Head of caudate nucleus (tissue), 42 donors: ENCODE measurements around the gene UBE4B.
"Not testable (repeated sequence)": the region's sequence is repeated elsewhere in the genome, so short reads cannot be mapped to it uniquely, and the experiment has no call there.

Experiments
- DNase-seq, 42 donors: peaks; one replicate each; pipeline versions ENCODE4 v3.0.0 to v3.0.0-alpha.2; 2020 to 2021; ENCODE audit warnings: mixed read lengths in 7 of 42
- intact Hi-C: fragments of 100-400 bp; cut with DNase I; formaldehyde crosslinking; loops from one replicate; pipeline ENCODE4 v1.15.0; 2022

Gene UBE4B

DNA sequence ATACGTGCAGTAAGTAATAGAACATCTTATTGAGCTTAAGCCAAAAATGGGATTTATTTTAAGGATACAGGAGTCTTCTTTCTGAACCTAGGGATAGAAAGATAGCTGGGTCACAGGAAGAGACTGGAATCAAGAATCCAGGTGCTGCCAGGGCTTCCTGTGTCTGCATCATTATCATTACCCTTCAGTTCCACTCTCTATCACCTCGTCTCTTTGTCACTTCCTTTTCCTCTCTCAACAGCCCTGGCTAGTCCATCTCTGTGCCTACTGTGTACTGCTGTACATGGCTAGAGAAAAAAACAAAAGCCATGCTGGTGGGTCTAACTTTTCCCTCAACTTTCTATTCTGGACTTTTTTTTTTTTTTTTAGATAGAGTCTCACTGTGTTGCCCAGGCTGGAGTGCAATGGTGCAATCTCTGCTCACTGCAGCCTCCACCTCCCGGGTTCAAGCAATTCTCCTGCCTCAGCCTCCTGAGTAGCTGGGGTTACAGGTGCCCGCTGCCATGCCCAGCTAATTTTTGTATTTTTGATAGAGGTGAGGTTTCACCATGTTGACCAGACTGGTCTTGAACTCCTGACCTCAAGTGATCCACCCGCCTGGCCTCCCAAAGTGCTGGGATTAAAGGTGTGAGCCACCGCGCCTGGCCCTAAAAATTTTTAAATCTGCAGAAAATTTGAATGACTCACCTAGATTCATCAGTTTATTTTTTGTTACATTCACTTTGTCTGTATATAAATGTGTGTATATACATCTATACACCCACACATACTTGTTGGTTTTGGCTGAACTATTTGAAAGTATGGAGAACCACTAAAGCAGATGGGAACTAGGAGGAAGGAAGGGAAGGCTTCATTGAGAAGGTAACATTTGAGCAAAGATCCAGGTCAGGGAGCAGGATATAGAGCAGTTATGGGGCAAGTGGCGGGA lies 31.9 kb downstream of the UBE4B start:
- peak in 1 of 42 donors; percentile 8 for DNase-seq
- intact Hi-C loops = no loop called here

DNA sequence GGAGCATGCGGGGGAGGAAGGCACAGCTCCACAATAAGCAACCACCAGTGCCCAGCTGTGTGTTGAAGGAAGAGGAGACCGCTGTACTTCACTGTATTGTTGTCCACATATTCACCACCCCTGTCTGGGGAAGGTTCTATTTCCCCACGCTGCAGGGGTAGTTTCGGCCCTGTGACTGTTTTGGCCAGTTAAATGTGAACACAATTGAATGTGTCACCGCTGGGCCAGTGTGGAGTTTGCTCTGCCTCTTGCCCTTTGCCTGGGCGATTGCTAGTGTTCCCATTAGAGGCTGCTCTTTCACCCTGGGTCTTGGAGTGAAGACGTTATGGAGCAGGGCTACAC lies 32.6 kb downstream of the UBE4B start:
- peak in 32 of 42 donors; percentile 13 to 81 (median 40) for DNase-seq
- intact Hi-C loops = no loop called here

DNA sequence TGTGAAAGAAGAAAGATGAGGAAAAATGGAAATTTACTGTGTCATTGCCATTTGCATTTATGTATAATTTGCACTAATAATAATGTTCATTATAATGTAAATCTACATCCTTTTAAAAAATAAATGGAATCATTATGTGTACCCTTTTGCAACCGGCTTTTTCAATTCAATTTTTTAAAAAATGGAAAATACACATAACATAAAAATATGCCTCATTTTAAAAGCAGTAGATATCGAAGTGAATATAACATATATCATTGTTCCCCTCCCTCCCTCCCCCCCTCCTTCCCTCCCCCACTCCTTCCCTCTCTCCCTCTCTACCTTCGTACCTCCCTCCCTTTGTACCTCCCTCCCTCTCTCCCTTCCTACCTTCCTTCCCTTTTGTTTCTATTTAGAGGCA lies 33.0 kb downstream of the UBE4B start:
- DNase-seq = no peak
- intact Hi-C loops = no loop called here

DNA sequence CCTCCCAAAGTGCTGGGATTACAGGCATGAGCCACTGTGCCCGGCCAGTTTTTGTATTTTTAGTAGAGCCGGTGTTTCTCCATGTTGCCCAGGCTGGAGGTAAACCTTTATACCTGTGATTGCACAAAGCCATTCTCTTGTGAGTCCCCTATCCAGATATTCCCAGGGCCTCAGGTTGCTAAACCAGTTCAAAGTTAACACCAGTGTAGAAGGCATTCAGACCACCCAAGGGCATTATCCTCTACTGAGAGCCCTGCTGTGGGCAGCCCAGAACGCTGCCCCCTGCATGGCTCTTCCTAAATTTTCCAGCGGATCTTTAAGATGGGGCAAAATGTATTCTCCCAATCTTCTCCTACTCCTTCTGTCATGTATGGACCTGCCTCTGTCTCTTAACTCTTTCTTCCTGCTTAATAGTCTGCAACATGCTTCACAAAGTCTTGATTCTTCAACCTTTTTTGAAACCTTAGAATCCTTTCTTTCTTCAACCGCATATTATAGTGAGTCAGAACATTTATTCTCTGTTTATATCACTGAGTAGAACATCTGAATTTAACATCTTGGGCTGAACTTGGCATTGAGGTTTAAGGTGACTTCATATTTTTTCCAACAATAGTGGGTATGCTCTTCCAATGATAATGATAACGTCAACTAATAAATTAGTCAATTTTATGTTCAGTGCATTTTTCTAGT lies 36.0 kb downstream of the UBE4B start:
- intact Hi-C loops = no loop called here
- peak in 1 of 42 donors; percentile 10 for DNase-seq

DNA sequence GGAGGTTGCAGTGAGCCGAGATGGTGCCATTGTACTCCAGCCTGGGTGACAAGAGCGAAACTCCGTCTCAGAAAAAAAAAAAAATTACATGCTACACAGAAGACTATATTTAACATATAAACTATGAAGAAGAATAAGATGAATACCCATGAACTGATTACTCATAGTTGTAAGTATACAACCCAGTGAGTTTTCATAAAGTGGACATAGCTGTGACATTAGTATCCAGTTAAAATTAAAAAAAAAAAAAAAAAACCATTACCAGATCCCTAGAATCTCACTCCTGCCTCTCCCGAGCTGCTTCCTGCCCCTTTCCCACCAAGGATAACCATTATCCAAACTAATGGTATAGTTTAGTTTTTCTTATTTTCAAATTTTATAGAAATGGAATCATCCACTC lies 37.4 kb downstream of the UBE4B start:
- intact Hi-C loops = no loop called here
- no peak for DNase-seq

DNA sequence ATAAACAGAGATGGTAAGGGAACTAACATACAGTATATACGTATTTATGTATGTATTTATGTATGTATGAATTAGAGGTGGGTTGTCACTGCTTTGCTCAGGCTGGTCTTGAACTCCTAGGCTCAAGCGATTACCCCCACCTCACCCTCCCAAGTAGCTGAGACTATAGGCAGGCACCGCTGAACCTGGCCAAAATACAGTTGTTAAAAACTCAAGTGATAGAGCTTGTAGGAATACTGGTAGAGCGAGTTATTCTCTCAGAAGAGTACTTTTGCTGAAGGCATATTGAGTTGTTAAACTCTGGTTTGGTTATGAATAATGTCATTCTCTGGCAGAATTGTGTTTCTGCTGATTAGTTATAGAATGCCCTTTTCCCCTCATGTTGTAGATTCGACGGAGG lies 38.9 kb downstream of the UBE4B start:
- DNase-seq = no peak
- intact Hi-C loops = no loop called here

DNA sequence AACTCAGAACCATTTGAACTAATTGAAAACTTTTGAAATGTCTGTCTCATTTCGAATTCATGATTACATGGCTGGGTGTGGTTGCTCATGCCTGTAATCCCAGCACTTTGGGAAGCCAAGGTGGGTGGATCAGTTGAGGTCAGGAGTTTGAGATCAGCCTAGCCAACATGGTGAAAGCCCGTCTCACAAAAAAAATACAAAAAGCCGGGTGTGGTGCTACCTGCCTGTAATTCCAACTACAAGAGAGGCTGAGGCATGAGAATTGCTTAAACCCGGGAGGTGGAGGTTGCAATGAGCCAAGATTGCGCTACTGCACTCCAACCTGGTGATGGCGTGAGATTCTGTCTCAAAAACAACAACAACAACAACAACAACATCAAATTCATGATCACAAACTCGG lies 40.6 kb downstream of the UBE4B start:
- DNase-seq, intact Hi-C loops: not testable (repeated sequence)

DNA sequence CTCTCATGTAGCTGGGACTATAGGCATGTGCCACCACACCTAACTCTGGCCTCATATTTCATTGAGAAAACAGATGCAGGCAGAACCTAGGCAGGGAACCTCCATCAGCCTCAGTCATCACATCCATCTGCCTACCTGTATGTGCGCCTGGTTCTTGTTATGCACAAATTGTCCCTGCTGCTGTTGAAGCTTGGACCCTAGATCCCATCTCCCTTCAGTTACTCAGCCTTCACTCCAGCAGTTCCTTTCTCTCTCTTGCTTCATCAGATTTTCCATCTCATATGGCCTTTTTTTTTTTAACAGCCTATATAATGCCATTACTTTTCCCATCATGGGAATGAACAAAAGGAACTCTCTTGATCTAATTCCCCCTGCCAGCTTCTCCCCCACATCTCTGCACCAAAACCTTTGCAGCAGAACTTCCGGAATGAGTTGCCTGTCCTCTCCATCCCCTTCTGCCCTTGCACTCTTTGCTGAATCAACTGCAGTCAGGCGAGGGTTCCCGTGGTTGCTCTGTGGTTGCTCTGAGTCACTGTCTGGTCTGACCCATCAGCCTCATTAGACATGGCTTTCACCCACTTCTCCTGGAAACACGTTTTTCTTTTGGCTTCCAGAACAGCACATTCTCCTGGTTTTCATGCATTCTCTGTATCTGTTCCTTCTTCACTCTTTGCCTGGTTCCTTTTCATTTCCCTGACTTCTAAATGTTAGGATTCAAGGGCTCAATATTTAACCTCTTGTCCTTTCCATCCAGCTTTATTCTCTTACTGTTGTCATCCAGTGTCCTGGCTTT lies 41.5 kb downstream of the UBE4B start:
- intact Hi-C loops = no loop called here
- DNase-seq = peak in 41 of 42 donors; percentile 27 to 89 (median 61)

DNA sequence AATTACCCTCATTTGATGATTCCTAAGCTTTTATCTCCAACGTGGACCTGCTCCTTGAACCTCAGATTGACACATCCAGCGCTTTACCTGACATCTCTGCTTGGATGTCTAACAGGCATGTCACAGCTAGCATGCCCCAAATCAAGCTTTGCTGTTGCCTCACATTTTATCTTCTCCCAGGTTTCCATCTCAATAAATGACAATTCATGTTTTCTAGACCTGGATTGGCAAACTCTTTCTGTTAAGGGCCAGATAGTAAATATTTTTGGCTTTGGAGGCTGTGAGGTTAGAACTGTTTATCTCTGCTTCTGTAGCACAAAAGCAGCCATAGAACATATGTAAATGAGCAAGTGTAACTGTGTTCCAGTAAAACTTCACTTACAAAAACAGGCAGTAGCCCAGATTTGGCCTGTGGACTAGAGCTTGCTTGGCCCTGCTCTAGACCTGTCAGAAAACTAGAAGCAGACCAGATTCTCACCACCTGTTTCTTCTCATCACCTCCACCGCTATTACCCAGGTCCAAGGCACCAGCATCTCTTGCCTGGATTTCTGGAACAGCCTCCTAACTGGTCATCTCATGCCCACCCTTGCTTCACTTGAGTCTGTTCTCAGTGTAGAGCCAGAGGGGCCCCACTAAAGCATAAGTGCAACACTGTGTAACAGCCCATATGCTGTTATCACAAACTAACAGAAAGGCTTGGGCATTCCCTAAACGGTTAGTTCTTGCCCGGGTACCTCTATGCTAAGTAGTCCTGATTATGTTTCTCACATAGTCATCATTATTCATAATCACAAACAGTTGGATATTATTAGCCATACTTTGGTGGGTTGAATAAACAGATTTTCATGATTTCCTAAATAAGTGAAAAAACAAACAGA lies 42.3 kb downstream of the UBE4B start:
- intact Hi-C loops = no loop called here
- DNase-seq = peak in 1 of 42 donors; percentile 10

DNA sequence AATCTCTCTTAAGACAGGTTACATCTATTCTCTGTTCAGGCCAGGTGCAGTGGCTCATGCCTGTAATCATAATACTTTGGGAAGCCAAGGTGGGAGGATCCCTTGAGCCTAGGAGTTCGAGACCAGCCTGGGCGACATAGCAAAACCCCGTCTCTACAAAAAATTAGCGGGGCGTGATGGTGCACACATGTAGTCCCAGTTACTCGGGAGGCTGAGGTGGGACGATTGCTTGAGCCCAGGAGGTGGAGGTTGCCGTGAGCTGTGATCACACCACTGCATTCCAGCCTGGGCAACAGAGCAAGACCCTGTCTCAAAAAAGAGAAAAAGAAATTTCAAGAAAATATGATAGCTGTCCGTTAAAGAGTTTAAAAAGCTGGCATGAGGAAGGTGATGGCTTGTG lies 43.0 kb downstream of the UBE4B start:
- intact Hi-C loops = no loop called here
- DNase-seq = no peak

DNA sequence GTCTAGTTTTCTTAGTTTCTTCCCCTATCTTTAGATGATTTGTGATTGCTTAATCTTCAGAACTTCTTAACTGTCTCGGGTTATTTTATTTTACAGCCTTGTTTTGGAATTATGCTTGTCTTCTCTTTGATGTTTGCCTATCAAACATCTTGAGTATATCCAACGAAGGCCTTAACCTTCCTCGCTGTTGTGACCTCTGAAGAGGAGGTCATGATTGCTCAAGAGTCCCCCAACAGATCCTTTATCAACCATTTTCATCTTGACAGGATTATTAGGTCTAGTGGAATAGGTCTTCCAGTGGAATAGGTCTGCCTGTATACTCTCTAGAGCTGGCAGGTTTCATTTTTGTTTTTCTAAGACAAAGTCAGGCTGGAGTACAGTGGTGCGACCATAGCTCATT lies 45.7 kb downstream of the UBE4B start:
- DNase-seq = no peak
- intact Hi-C loops = no loop called here

DNA sequence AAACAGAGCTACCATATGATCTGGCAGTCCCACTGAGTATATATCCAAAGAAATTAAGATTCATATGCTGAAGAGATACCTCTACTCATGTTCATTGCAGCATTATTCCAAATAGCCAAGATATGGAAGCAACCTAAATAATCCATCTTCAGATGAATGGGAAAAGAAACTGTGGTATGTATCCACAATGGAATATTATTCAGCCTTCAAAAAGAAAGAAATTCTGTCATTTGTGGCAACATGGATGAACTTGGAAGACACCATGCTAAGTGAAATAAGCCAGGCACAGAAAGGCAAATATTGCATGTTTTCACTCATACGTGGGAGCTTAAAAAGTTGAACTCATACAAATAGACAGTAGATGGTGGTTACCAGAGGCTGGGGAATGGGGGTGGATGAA lies 47.8 kb downstream of the UBE4B start:
- intact Hi-C loops = no loop called here
- no peak for DNase-seq

DNA sequence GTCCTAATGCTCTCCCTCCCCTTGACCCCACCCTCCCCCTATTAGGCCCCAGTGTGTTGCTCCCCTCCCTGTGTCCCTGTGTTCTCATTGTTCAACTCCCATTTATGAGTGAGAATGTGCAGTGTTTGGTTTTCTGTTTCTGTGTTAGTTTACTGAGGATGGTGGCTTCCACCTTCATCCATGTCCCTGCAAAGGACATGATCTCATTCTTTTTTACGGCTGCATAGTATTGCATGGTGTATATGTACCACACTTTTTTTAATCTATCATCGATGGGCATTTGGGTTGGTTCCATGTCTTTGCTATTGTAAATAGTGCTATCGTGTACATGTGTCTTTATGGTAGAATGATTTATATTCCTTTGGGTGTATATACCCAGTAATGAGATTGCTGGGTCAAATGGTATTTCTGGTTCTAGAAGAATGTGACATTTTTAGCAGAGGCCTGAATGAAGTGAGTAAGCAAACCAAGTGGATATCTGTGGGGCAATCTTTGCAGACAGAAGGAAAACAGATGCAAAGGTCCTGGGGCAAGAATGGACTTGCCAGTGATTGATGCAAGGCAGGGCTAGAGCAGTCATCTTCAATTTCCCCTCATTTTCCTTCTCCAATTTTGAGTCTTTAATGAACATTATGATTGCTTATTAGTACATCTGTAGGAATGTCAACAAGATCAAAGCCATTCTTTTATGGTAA lies 50.2 kb downstream of the UBE4B start:
- DNase-seq = no peak
- intact Hi-C loops = no loop called here

DNA sequence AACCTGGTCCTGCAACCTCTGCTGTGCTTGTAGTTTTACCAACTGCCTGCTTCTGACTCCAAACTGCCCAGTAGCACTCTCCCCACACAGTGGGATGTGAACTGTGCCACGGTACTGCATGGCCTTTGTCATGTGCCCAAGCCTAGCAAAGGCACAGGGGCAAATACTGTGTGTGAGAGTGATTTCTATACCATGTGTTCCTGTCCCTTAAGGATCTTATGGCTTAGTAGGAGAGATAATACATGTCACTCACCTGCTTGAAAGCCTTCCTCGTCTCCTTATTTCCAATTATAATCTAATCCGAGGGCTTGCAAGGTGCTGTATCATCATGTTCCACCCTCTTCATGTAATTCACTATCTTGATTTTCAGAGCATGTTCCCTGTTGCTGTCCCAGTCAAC lies 51.3 kb downstream of the UBE4B start:
- no peak for DNase-seq
- intact Hi-C loops = no loop called here

DNA sequence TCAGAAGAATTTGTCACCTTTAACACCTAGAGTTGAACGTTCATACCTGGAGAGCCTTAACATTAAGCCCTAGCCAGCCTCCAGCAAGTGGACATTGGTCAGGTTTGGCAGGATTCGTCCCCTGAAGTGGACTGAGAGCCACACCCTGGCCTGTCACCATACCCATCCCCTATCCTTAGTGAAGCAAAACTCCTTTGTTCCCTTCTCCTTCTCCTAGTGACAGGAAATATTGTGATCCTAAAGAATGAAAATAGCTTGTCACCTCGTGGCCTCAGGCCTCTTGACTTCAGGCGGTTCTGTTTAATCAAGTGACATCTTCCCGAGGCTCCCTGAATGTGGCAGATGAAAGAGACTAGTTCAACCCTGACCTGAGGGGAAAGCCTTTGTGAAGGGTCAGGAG lies 52.3 kb downstream of the UBE4B start:
- DNase-seq = no peak
- intact Hi-C loops = no loop called here

DNA sequence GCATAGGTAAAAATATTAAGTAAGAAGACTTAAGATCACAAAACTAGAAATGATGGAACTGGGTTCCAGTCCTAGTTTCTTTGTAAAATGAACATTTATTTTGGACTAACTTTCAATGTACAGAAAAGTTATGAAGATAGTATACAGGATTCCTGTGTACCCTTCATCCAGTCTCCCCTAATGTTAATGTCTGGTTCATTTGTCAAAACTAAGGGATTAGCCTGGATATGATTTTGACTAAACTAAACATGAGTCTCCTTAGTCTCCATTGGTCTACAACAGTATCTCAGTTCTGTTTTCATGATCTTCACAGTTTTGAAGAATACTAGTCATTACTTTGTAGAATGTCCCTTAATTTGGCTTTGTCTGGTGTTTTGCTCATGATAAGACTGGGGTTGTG lies 54.5 kb downstream of the UBE4B start:
- intact Hi-C loops = no loop called here
- DNase-seq = no peak

DNA sequence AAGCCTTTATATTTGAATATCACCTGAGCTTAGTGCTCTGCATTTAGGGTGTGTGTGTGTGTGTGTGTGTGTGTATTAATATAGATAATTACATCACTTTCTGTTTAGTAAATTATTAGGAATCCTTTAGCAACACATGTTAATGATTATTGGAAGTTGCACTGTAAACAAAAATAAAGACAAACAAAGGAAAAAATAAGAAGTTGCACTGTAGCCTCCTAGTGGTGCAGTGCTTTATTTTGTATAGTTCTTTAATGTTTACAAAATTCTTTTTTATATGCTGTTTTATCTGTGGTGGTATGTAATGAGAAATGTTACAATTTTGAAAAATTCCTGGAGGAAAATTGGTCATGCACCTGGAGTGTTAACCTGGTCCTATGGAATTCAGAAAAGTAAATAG lies 69.2 kb downstream of the UBE4B start:
- intact Hi-C loops = no loop called here
- DNase-seq = no peak

DNA sequence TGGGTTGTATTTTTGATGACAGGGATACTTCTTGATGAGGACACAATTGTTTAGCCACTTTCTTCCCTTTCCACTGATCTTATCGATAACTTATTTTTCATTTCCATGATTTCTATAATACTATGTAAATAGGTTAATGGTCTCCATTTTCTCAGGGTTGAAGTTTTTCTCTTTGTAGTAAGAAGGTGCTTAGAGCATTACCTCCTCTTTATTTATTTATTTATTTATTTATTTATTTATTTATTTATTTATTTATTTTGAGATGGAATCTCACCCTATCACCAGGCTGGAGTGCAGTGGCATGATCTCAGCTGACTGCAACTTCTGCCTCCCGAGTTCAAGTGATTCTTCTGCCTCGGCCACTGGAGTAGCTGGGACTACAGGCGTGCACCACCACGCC lies 70.4 kb downstream of the UBE4B start:
- DNase-seq = no peak
- intact Hi-C loops = no loop called here
